GM19372 (cell line): Measurements from ENCODE around the gene NRG2.

Experiments
- ATAC-seq: cut with Tn5 transposase; IDR thresholded peaks from one replicate; pipeline ENCODE4 v1.9.1; 2021; ENCODE audit warnings: mild to moderate bottlenecking, low read depth, moderate library complexity; ENCODE audit not compliant: unreplicated experiment

Gene NRG2

GRCh38 chr5:139952574-139952973 is 90.5 kb downstream of the NRG2 start:
- ATAC-seq = no peak

- no peak for ATAC-seq
Observed at GRCh38 chr5:139951983-139952382, 91.1 kb downstream of the NRG2 start.

- ATAC-seq = no peak
Observed at GRCh38 chr5:139951296-139951924, 91.7 kb downstream of the NRG2 start.

GRCh38 chr5:139950436-139950835 is 92.7 kb downstream of the NRG2 start:
- no peak for ATAC-seq

- ATAC-seq = no peak
Observed at GRCh38 chr5:139949710-139950109, 93.4 kb downstream of the NRG2 start.

GRCh38 chr5:139947727-139948126 is 95.4 kb downstream of the NRG2 start:
- ATAC-seq = no peak

- no peak for ATAC-seq
Observed at GRCh38 chr5:139946440-139946839, 96.7 kb downstream of the NRG2 start.

GRCh38 chr5:139946006-139946405 is 97.1 kb downstream of the NRG2 start:
- no peak for ATAC-seq

- ATAC-seq = no peak
Observed at GRCh38 chr5:139942243-139942642, 100.9 kb downstream of the NRG2 start.

- no peak for ATAC-seq
Observed at GRCh38 chr5:139930406-139930805, 112.7 kb downstream of the NRG2 start.

GRCh38 chr5:139926797-139927503 is 116.1 kb downstream of the NRG2 start:
- no peak for ATAC-seq

GRCh38 chr5:139925650-139926640 is 117.2 kb downstream of the NRG2 start:
- ATAC-seq = no peak

GRCh38 chr5:139925216-139925562 is 117.9 kb downstream of the NRG2 start:
- no peak for ATAC-seq

GRCh38 chr5:139924294-139925215 is 118.5 kb downstream of the NRG2 start:
- ATAC-seq = no peak

GRCh38 chr5:139919308-139919707 is 123.8 kb downstream of the NRG2 start:
- no peak for ATAC-seq

GRCh38 chr5:139915834-139916233 is 127.3 kb downstream of the NRG2 start:
- ATAC-seq = no peak

GRCh38 chr5:139915266-139915665 is 127.8 kb downstream of the NRG2 start:
- ATAC-seq = no peak

GRCh38 chr5:139914218-139914807 is 128.8 kb downstream of the NRG2 start:
- ATAC-seq = no peak

GRCh38 chr5:139912804-139913203 is 130.3 kb downstream of the NRG2 start:
- ATAC-seq = no peak

- no peak for ATAC-seq
Observed at GRCh38 chr5:139912158-139912557, 130.9 kb downstream of the NRG2 start.
